AG09309 (cell line): ENCODE data around the gene PLA2G4A.
A peak's percentile ranks its signal among the peaks of the same experiment; 100 is the strongest.

ENCODE experiments used
- DNase-seq: peaks from one replicate; pipeline ENCODE4 v3.0.0-alpha.2; 2010; ENCODE audit warnings: low read depth
- H3K4me3 ChIP-seq: 2 replicates; pipeline ENCODE4 v1.5.1; 2011; ENCODE audit warnings: mild to moderate bottlenecking, low read depth, low read length, moderate library complexity; ENCODE audit not compliant: control insufficient read depth
- TF ChIP-seq, protein P1 (sequence below): IDR thresholded peaks from 2 replicates; pipeline ENCODE4 v1.5.1; 2011; ENCODE audit warnings: mild to moderate bottlenecking, low read depth, low read length, inconsistent platforms; ENCODE audit not compliant: insufficient read depth, control insufficient read depth; ENCODE audit errors: missing control alignments

PLA2G4A gene

DNA sequence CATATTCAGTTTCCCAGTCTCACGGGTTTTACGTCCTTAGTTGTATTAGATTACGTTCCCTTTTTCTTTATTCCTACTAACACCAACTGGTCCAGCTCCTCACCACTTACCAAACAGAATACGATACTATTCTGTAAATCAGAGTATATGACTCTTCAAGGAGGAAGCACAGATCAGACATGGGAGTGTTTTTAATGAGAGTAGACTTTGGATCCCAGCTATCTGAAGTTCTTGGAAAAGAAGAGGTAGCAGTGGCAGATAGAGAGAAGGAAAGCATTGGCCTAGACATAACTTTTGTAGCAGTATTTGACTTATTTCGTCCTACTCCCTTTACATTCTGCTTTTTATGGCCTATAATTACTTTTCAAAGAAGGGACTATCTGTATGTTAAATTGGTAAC is 24.1 kb upstream of the PLA2G4A start:
- TF ChIP-seq, protein P1, sequence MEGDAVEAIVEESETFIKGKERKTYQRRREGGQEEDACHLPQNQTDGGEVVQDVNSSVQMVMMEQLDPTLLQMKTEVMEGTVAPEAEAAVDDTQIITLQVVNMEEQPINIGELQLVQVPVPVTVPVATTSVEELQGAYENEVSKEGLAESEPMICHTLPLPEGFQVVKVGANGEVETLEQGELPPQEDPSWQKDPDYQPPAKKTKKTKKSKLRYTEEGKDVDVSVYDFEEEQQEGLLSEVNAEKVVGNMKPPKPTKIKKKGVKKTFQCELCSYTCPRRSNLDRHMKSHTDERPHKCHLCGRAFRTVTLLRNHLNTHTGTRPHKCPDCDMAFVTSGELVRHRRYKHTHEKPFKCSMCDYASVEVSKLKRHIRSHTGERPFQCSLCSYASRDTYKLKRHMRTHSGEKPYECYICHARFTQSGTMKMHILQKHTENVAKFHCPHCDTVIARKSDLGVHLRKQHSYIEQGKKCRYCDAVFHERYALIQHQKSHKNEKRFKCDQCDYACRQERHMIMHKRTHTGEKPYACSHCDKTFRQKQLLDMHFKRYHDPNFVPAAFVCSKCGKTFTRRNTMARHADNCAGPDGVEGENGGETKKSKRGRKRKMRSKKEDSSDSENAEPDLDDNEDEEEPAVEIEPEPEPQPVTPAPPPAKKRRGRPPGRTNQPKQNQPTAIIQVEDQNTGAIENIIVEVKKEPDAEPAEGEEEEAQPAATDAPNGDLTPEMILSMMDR = no peak
- H3K4me3 ChIP-seq = no peak overlapping the region
- DNase-seq = no peak

DNA sequence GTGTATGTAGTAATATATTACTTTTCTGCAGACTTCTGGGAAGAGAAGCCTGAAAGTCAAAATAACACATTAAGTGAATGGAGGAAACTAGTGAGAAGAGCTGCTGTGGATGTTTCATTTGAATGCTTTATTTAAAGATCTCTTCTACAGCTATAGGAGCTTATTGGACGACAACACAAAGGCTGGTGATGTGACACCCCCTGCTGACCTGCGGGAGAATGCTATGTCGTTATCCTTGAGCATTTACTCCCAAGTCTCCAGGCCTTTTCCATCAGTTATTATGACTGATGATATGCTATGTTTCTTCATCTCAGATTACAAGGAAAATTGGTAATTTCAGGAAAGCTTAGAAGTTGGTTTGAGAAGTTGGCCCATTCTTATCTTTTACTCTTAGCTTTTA is 22.3 kb upstream of the PLA2G4A start:
- TF ChIP-seq, protein P1 = no peak
- no peak overlapping the region for H3K4me3 ChIP-seq
- DNase-seq = no peak

DNA sequence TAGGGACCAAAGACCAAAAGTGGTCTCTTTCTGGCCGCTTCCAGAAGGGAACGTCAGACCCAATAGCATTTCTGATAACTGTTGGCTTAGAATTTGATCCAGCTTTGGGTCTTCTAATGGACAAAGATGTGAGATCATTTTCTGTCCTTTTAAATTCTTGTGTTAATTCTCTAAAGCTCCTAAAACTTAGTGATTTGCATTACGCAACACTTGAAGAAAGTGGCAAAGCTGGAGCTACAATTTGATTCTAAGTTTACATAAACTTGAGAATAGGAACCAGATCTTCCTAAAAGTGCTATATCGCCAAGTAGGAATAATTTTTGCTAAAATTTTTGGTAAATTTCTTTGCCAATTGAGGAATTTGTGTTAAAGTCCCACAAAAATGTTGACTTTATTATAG is 21.6 kb upstream of the PLA2G4A start:
- DNase-seq = no peak
- H3K4me3 ChIP-seq = no peak overlapping the region
- TF ChIP-seq, protein P1 = no peak

DNA sequence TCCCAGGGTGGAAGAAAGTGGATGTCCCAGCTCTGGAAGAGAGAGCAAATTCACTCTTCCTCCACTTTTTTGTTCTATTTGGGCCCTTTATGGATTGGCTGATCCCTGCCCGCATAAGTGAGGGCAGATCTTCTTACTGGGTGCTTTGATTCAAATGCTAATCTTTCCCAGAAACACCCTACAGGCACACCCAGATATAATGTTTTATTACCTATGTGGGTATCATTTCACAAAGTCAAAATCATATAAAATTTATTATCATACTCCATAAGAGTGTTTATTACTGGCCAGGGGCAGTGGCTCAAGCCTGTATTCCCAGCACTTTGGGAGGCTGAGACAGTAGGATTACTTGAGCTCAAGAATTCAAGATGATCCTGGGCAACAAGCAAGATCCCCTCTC is 16.9 kb upstream of the PLA2G4A start:
- H3K4me3 ChIP-seq = no peak overlapping the region
- TF ChIP-seq, protein P1 = no peak
- no peak for DNase-seq

DNA sequence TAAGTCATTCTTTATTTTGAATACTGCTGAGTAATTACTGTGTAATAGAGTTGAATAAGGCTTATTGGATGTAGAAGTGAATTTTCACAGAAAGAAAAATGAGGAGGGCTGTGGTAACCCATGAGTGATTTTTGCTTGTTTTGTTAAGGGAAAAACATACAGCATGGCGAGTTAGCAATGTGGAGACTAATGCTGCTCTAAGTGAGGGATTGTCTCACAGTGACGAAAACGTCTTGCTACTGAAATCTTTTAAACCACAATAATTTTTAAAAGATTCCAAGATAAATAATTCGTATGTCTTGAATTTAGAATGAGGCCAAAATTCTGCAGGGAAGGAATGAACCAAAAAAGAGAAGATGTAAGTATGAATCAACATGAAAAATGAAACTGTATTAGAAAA is 16.2 kb upstream of the PLA2G4A start:
- DNase-seq = peak; percentile 72
- H3K4me3 ChIP-seq = no peak overlapping the region
- TF ChIP-seq, protein P1 = no peak

DNA sequence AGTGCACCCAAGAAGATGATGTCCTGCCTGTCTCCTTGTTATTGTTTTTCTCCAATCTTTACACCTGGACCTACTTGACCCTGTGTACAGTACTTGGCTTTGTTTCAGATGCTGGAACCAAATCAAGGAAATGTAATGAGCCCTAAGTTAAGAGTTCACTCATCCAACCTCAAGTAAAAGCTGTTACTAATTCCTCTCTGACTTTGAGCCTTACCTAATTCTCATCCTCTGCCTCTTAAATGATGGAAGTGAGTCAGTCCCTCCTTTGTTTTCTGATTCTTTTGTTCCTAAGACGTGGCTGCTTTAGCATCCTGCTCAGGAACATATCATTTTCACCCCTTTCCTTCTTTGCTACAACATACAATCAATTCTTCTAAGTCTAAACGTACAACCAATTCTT is 15.3 kb upstream of the PLA2G4A start:
- TF ChIP-seq, protein P1 = no peak
- DNase-seq = no peak
- no peak overlapping the region for H3K4me3 ChIP-seq

DNA sequence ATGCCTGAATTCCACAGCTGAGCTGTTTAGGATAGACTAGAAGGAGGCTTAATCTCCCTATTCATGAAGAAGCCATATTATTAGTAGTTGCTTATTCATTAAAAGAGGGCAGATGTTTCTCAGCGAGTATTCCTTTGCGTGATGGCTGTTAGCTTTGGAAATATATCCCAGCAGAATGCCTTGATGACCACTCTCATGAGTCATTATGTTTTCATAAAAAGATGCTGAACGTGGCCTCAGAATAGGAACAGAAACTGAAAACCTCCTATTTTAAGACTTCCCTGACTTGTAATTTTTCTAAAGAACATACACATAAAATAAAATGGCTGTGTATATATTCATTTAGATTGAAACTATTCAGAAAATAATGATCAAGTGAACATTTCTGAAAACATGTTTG is 9.6 kb upstream of the PLA2G4A start:
- no peak overlapping the region for H3K4me3 ChIP-seq
- peak; percentile 48 for DNase-seq
- TF ChIP-seq, protein P1 = no peak
